Mononuclear cell (primary cell): ENCODE measurements around the gene CNEP1R1. TPM values are rescaled to one million over a fixed set of nuclear protein-coding genes. Genes with fewer than 3 reads are reported as not detected.

Experiments
- H3K27me3 ChIP-seq: 2 replicates; pipeline ENCODE4 v1.6.0; 2011; ENCODE audit warnings: low read length, control low read depth; ENCODE audit not compliant: insufficient read depth
- H3K4me1 ChIP-seq: 2 replicates; pipeline ENCODE4 v1.5.1; 2011; ENCODE audit warnings: mild to moderate bottlenecking, low read length, control low read depth; ENCODE audit not compliant: insufficient read depth
- H3K4me3 ChIP-seq: 2 replicates; pipeline ENCODE4 v1.5.1; 2011; ENCODE audit warnings: mild to moderate bottlenecking, low read length, moderate library complexity
- H3K9me3 ChIP-seq: 2 replicates; pipeline ENCODE4 v1.5.1; 2011; ENCODE audit warnings: low read depth, mild to moderate bottlenecking, control low read depth, low read length
- total RNA-seq: library from RNA; depleted of rRNA; stranded (reverse); fragments of >200 nt; gene quantifications from one replicate; pipeline ENCODE4 v1.2.3, GENCODE V29; 2012

Gene CNEP1R1
- total RNA-seq, 1 donor = 55.4 TPM

DNA sequence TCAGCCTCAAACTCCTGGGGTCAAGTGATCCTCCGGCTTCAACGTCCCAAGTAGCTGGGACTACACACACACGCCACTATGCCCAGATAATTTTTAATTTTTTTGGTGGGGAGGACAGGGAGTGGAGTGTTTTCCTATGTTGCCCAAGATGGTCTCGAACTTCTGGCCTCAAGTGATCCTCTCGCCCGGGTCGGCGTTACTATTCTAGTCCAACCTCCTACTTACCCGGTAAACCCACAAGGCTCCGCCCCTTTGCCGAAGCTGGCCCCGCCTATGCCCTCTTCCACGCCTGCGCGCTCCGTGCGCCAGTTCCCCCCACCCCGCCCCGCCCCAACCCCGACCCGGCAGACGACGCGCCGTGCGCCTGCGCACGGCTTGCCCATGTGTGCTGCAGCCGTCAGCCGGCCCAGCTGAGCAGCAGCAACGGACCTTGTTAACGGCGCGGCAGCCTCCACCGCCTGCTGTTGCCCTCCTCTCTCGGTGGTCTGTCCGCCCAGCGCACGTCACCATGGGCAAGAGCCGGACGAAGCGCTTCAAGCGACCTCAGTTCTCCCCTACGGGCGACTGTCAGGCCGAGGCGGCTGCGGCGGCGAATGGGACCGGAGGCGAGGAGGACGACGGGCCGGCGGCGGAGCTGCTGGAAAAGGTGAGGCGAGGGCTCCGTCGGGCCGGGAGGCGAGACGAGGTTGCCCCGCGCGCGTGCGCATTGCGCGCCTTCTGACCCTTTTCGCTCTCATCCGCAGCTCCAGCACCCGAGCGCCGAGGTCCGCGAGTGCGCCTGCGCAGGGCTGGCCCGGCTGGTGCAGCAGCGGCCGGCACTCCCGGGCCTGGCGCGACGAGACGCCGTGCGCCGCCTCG lies 40.8 kb downstream of the CNEP1R1 start, which contains the start of gene HEATR3:
Gene HEATR3 (plus strand): TSS at position 347 of the 858 bp plus-strand sequence. CDS start 162 bp downstream, at position 509.
- H3K4me3 ChIP-seq = peak within 1 kb of the TSS; percentile 90
- H3K9me3 ChIP-seq = no peaks in the 10 kb centered on the region
- no peaks in the 10 kb centered on the region for H3K27me3 ChIP-seq
- H3K4me1 ChIP-seq = peaks cover 32% of the 10 kb centered on the region

GRCh38 chr16:50066482-50067289 lies 41.7 kb downstream of the CNEP1R1 start:
- Histone ChIP-seq H3K4me1 (peaks cover 32% of the 10 kb centered on the region), H3K4me3 (peak overlapping the region; percentile 90), H3K9me3 (no peaks in the 10 kb centered on the region)

DNA sequence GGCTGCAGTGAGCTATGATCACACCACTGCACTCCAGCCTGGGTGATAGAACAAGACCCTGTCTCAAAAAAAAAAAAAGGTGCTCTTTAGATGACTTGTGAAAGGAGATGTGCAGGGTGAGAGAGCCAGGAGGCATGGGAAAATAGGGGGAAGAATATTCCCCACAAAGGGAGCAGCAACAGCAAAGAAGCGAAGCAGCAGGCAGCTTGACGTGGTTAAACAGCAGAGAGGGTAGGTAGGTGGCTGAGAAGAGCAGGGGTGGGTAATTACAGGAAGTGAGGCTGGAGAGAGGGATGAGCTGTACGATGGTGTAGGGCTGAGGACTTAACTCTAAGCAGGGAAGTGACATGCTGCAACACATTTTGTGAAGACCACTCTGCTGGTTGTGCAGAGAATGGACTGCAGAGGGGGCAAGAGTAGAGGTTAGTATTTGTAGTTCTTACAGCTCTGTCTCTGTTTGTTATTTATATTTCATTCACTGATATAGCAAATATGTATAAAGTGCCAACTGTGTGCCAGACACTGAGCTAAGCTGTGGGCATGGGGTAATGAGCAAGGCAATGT lies 42.3 kb downstream of the CNEP1R1 start:
- Histone ChIP-seq H3K4me1 (peaks cover 32% of the 10 kb centered on the region), H3K27me3 (no peaks in the 10 kb centered on the region), H3K4me3 (no peak overlapping the region), H3K9me3 (no peaks in the 10 kb centered on the region)

More at GRCh38 chr16:50066482-50067289, 41.7 kb downstream of the CNEP1R1 start:
- H3K27me3 ChIP-seq = no peaks in the 10 kb centered on the region

GRCh38 chr16:50068550-50068949 lies 43.5 kb downstream of the CNEP1R1 start:
- no peak overlapping the region for H3K4me3 ChIP-seq
- peaks cover 32% of the 10 kb centered on the region for H3K4me1 ChIP-seq
- no peaks in the 10 kb centered on the region for H3K27me3 ChIP-seq
- no peaks in the 10 kb centered on the region for H3K9me3 ChIP-seq

GRCh38 chr16:50069060-50069459 lies 44.0 kb downstream of the CNEP1R1 start:
- no peaks in the 10 kb centered on the region for H3K27me3 ChIP-seq
- H3K4me1 ChIP-seq = peaks cover 32% of the 10 kb centered on the region
- no peaks in the 10 kb centered on the region for H3K9me3 ChIP-seq
- H3K4me3 ChIP-seq = no peak overlapping the region

- Histone ChIP-seq H3K9me3 (no peaks in the 10 kb centered on the region), H3K27me3 (no peaks in the 10 kb centered on the region), H3K4me3 (no peak overlapping the region), H3K4me1 (peaks cover 28% of the 10 kb centered on the region)
These were observed 46.1 kb downstream of the CNEP1R1 start for GRCh38 chr16:50071075-50071671.

DNA sequence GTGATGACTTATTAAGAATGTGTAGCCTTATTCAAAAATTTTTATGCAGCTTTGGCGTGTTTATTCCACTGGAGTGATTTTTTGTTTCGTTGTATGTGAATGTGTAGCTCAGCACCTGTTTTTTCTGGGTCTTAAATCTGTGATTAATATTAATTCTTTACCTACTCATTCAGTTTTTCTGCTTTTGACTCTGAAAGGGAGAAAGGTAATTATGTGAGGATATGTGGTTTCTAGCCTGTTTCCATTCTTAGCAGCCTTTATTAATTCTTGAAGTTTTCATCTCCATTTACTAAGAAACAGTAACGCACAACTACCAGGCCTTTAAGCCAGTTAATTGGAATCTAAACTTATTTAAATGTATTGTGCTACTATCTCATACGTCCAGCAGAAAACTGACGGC lies 47.7 kb downstream of the CNEP1R1 start:
- no peaks in the 10 kb centered on the region for H3K27me3 ChIP-seq
- no peak overlapping the region for H3K4me3 ChIP-seq
- H3K9me3 ChIP-seq = no peaks in the 10 kb centered on the region
- H3K4me1 ChIP-seq = peaks cover 15% of the 10 kb centered on the region

DNA sequence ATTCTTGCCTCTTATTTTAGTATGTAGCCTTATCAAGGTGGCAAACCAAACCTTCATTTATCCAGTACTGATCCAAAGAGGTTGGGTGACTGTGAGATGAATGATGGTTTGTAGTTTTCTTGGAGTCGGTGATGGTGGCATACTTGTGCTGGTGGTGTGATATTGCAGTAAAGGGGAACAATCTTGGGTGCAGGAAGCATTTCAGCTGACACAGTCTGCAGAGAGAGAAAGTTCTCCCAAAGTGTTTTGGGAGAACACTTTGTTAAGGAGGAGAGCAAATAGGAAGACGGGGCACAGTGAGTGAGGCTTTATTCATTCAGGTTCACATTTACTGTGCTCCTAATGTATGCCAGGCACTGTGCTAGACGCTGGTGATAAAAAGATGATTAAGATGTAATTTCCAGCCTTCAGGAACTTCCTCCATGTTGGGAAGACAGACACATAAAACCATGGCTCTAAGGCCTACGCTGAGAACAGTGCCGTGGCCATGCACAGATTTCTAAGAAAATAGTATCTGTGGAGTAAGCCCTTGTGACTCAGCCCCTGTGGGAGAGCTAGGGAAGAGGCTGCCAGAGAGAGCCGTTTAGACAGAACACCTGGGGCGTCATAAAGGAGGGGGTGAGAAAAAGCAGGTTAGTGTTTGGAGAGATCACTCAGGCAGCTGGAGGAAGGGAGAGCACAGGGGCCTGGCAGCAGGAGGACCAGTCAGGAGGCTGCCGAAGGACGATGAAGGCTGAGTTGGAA lies 54.5 kb downstream of the CNEP1R1 start:
- H3K4me1 ChIP-seq = no peaks in the 10 kb centered on the region
- no peaks in the 10 kb centered on the region for H3K27me3 ChIP-seq
- no peak overlapping the region for H3K4me3 ChIP-seq
- H3K9me3 ChIP-seq = no peaks in the 10 kb centered on the region

- Histone ChIP-seq H3K27me3 (no peaks in the 10 kb centered on the region), H3K4me1 (no peaks in the 10 kb centered on the region)
These were observed 56.5 kb downstream of the CNEP1R1 start for GRCh38 chr16:50081428-50082018.

DNA sequence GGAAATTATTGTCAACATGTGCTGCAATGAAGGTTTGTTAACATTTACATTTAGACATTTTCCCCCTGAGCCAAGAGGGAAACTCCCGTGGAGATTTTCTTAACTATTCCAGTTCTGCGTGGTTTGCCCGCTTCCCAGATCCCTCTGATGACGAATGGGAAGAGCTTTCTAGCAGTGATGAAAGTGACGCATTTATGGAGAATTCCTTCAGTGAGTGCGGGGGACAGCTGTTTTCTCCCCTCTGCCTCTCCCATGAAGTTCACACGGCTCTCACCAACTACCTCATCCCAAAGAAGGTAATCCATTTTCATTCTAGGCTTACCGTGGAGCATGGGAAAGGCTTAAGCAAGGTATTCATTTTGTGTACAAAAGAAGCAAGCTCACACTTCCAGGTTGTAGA lies 59.0 kb downstream of the CNEP1R1 start:
- H3K4me3 ChIP-seq = no peak overlapping the region
- H3K9me3 ChIP-seq = no peaks in the 10 kb centered on the region
- no peaks in the 10 kb centered on the region for H3K27me3 ChIP-seq
- no peaks in the 10 kb centered on the region for H3K4me1 ChIP-seq

More at GRCh38 chr16:50081428-50082018, 56.5 kb downstream of the CNEP1R1 start:
- Histone ChIP-seq H3K9me3 (no peaks in the 10 kb centered on the region), H3K4me3 (no peak overlapping the region)

- no peaks in the 10 kb centered on the region for H3K4me1 ChIP-seq
These were observed 61.2 kb downstream of the CNEP1R1 start for GRCh38 chr16:50086176-50086575.

More at GRCh38 chr16:50086176-50086575, 61.2 kb downstream of the CNEP1R1 start:
- H3K4me3 ChIP-seq = no peak overlapping the region
- H3K27me3 ChIP-seq = no peaks in the 10 kb centered on the region
- no peaks in the 10 kb centered on the region for H3K9me3 ChIP-seq
